ENCODE data around the gene FRMD1.

FRMD1 gene

DNA sequence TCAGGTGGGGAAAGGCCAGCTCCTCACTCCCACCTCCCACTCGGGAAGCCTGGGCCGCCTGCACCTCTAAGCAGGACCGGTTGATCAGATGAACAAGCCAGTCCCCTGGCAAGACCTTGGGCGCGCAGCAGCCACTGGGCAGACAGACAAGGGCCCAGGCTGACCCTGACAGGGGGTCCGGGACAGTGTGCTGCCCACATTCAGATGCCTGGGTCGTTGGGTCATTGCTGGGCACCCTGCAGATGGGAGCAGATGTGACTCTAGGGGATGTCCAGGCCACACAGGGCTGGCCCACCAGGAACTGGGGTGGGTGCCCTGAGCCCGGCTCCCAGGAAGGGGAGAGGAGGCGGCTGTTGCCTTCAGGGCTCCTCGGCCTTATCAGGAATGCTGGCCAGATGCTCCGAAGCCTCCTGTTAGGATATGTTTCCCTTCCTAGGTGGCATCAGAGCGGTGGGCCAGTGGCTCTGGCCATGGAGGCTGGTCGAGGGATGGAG lies 17.3 kb upstream of the FRMD1 start:
- H3K4me3 ChIP-seq (ENCODE audit: low read depth, low read length): no peak overlapping the region

GRCh38 chr6:168095716-168096250 lies 16.8 kb upstream of the FRMD1 start:
- no peak overlapping the region for H3K4me3 ChIP-seq (ENCODE audit: low read depth, low read length)

DNA sequence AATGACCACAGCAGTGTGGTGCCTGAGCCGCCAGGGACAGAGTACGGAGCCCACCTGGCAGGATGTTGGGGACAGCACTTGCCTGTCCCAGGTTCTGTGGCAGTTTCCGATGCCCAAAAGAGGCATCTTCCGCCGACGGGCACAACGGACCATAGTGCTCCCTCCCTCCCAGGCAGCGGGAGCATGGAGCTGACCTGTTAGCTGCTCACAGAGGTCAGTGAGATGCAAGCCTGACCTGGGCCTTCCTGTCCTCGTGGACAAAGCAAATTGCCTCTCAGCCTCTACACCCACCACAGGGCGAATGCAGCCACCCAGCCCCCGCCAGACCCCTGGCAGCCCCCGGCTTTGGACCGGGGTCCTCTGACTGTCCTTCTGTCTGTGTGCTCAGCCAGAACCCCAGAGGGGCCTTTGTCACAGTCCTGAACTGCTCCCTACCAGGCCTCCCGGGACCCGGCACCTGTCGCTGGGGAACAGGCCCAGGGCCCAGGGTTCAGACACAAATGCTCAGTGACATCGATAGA lies 16.2 kb upstream of the FRMD1 start:
- no peak overlapping the region for H3K4me3 ChIP-seq (ENCODE audit: low read depth, low read length)

DNA sequence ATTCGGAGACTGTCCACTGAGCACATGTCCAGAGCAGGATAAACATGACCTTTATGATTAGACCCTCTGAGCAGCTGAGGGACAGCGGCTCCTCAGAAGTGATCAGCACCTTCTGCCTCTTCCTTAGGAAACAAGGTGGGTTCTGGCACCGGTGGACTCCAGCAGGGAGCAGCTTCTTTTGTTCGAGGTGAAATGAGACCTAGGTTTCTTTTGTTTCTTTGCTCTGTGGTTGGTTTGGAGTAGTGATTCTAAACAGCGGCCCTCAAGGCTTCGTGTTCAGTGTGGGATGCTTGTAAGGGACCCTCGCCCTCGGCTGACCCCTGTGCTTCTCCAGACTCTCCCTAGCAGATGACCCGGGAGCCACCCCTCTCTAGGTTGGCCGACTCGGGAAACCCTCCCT lies 14.6 kb upstream of the FRMD1 start:
- no peak overlapping the region for H3K4me3 ChIP-seq (ENCODE audit: low read depth, low read length)

DNA sequence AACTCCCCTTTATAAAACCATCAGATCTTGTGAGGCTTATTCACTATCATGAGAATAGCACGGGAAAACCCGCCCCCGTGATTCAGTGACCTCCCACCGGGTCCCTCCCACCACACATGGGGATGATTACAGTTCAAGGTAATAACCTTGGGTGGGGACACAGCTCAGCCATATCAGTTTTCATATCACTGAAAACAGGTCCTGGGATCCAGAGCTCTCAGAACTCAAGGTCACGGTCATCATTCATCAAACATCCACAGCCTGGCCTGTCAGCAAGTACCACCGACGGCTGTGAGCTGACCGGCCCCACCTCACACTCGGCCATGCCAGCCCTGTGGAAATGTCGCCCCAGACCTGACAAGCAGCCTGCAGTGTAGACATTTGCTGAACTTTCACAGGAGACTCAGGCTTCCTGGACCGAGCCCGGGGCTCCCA lies 14.1 kb upstream of the FRMD1 start:
- H3K4me3 ChIP-seq (ENCODE audit: low read depth, low read length): no peak overlapping the region

DNA sequence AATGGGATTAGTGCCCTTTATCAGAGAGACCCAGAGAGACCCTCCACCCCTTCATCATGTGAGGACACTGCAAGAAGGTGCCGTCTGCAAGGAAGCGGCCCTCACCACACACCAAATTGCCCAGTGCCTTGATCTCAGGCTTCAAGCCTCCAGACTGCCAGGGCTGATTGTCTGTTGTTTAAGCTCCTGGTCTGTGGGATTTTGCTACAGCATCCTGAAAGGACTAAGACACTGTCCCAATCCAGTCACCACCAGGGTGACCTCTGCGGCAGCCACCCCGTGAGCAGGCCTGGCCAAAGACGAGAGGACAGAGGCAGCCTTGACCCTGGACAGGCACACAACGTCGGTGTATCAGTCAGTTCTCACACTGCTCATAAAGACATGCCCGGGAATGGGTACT lies 13.5 kb upstream of the FRMD1 start:
- no peak overlapping the region for H3K4me3 ChIP-seq (ENCODE audit: low read depth, low read length)

DNA sequence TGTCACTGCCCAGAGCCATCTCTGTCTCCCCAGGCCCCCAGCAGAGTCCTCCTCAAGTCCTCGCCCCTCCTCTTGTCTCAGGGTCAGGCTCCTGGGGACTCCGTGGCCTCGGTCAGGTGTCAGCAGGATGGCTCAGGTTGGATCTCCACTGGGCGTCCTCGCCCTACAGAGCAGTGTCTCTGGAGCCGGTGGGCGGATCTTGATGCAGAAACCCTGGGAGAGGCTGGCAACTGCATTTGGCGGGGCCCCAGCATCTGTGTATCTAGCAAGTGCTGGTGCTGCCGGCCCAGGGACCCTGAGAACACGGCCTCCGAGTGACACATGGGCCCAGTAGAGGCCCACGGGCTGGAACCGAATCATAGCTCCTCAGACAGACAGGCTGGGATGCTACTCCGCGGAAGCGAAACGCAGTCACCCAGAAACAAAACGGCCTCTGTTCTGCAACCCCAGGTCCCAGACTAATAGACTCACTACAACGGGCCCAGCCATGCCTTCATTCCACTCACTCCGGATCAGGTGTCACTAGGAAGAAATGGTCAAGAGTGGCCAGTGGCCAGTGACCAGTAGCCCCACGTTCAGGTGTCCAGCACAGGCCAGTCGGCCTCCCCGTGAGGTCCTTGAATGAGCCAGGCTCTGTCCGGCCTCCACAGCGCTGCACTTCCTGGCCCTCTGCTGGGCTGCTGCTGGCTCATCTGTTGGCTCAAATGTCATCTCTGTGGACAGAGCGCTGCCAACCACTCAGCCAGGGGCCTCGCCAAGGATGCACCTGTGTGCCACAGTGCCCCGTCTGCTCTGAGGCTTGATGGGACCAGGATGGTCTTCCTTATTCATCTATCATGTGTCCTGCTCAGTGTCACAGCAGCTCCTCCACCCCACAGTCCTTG lies 12.6 kb upstream of the FRMD1 start:
- no peak overlapping the region for H3K4me3 ChIP-seq (ENCODE audit: low read depth, low read length)

- H3K4me3 ChIP-seq (ENCODE audit: low read depth, low read length): no peak overlapping the region
Observed at GRCh38 chr6:168090706-168091105, 11.7 kb upstream of the FRMD1 start.

- H3K4me3 ChIP-seq (ENCODE audit: low read depth, low read length): no peak overlapping the region
Observed at GRCh38 chr6:168090064-168090690, 11.2 kb upstream of the FRMD1 start.

- H3K4me3 ChIP-seq (ENCODE audit: low read depth, low read length): no peak overlapping the region
Observed at GRCh38 chr6:168089186-168090063, 10.4 kb upstream of the FRMD1 start.

DNA sequence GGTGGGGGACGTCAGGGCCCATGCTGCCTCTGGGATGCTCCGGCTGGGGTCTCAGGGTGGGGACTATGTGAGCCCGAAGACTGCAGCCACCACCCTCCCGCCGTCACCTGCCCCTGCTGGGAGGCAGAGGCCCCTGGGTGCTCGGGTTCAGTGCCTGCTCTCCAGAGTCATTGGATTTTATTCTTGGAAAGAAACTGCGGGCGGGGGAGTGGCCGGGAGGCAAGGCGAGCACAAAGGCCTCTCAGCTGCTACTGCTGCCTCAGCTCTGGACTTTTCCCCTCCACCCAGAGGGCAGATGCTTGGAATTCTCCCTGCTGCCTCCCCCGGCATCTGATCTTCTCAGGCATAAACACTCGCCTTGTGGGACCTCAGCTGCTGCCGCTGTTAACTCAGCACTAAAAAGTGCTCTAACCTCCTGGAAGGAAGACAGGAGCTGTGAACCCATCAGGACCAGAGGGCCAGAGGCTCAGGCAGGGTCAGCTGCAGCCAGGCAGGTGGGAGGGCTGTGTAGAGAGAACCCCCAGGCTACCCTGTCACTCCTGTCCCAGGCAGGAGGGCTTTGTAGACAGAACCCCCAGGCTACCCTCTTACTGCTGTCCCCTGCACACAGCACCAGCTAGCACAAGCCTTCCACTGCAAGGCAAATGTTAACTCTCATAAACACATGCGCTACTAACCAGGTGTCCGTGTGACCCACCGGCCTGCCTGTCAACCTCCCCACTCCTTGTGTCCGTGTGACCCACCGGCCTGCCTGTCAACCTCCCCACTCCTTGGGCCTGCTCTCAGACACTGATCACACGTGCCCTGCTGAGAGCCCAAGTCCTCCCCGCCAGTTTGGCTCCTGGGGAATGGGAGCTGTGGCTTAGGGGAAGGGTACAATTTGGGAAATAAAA lies 9.4 kb upstream of the FRMD1 start:
- H3K4me3 ChIP-seq (ENCODE audit: low read depth, low read length): no peak overlapping the region

DNA sequence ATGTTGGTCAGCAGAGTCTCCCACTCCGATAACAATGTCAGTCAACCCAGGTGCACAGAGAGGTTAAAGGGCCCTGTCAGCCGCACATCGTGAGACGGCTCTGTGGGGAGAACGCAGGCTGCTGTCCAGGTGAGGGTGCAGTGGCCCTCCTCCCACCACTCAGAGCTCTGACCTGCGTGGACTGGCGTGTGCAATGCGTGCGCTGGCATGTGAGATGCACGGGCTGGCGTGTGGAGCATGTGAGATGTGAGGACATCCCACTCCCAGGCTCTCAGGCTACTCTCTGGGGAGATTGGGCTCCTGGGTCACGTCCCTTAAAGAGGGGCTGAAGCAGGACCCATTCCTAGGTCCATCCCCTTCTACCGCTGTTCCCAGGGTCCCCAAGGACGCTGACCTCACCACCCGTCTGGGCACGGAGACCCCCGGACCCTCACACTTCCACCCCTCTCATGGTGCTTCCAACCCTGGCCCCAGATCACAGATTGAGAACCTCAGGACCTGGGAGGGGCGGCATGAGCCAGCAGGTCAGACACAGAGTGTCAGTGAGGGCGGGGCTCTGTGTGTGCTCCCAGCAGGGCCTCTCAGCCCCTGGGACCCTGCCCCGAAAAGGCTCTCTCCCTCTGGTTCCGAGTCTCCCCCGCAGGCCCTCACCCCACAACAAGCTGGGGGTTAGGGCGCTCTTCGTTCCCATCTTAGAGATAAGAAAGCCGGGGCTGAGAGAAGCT lies 8.6 kb upstream of the FRMD1 start:
- H3K4me3 ChIP-seq (ENCODE audit: low read depth, low read length): no peak overlapping the region

DNA sequence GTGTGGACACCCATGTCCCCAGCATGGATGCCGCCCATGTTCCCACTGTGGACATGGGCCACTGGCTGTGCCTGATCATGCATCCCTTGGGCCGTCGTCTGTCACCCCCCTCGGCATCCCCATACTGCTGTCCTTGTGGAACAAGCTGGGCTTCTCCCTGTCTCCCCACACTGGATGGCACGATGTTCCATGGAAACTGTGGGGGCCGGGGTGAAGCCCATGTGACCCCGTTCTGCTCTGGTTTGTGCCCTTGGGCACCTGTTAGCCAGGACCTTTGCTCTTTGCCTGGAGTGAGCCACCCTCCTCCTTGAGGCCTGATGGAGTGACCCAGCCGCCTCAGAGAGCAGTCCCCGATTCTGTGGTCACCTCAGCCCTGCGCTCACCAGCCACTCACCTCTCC lies 7.6 kb upstream of the FRMD1 start:
- no peak overlapping the region for H3K4me3 ChIP-seq (ENCODE audit: low read depth, low read length)

GRCh38 chr6:168086066-168086465 lies 7.1 kb upstream of the FRMD1 start:
- no peak overlapping the region for H3K4me3 ChIP-seq (ENCODE audit: low read depth, low read length)

GRCh38 chr6:168084465-168085160 lies 5.6 kb upstream of the FRMD1 start:
- no peak overlapping the region for H3K4me3 ChIP-seq (ENCODE audit: low read depth, low read length)

GRCh38 chr6:168083514-168083885 lies 4.5 kb upstream of the FRMD1 start:
- no peak overlapping the region for H3K4me3 ChIP-seq (ENCODE audit: low read depth, low read length)

DNA sequence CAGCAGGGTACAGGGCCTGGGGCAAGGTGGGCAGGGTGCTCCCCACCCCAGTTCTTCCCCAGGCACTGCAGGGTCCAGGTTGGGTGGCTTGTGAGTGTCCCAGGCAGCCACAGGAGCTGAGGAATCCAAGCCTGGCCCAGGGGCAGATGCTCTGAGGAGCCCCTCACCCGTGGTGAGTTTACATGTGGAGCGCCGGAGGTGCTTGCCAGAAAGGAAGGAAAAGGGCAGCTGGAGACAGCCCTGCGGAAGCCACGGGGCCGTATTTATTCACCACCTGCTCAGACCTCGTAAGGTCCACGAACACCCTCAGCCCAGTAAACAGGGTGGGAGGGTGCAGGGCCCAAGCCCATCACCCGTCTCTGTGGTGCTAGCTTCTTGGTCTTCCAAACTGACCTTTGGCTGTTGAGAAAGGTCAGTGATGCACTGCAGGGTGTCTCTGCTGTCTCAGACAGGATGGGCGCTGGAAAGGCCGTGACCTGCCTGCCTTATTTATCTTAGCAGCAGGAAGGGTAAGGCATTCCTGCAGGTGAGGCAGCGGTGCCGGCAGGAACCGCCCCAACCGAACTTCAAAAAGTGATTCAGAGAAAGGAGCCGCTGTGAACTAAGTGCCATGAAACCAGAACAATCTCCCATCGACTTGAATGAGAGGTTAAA lies 4.0 kb upstream of the FRMD1 start:
- no peak overlapping the region for H3K4me3 ChIP-seq (ENCODE audit: low read depth, low read length)
